ENCODE results near the gene MMP23B.
"Not testable (repeated sequence)": the region's sequence is repeated elsewhere in the genome, so short reads cannot be mapped to it uniquely, and the experiment has no call there.

MMP23B gene

DNA sequence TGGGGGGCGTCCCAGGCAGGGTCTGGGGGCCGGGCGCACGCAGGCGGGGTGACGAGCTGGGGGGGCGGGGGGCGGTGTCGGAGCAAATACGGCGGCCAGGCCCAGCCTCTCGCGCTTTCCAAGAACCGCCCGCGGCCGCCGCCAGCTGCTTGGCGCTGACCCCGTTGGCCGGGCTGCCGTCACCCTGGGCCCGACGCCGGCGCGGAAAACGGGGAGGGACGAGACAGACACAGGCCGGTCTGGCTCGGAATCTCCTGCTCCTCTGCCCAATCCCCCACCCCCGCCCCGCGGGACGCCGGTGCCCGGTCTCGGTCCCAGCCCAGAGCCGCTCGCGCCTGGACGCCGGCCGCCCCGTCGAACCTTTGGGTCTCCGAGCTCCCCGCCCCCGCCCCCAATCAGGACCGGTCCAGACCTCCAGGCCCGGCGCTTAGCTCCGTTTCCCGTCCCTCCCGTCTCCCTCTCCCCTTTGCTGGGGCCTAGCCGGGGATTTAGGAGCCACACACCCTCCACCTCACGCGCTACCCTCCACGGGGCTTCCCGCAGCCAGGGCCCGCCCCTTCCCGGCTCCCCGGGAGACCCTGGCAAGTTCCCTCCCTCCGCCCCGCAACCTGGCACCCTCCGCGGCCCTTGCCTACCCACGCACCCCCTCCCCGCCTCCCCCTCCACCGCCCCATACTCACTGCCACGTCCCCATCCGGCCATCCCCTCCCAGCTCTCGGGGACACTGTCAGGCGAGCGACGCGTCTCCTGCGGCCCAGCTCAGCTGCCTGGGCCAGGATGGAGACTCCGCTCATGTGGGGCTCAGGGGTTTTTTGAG lies 800 bp upstream of the MMP23B start:
- DNase-seq (ENCODE audit: low read depth) = no peak

DNA sequence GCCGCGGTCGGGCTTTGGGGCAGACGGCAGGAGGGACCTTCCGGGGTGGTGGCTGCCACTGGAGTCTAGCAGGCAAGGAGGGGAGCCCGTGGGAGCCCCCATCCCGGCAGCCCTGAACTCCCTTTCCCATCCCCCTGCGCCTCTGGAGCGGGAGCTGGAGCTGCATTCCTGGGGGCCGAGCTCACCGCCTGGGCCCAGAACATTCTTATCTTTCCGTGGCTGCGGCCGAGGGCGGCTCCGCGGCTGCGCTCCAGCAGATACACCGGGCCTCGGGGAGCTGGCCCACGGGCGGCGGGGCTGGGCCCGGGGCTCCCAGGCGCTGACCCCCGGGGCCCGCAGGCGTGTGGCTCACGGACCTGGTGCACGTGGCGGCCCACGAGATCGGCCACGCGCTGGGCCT lies 1.4 kb downstream of the MMP23B start:
- not testable (repeated sequence) for DNase-seq (ENCODE audit: low read depth)

DNA sequence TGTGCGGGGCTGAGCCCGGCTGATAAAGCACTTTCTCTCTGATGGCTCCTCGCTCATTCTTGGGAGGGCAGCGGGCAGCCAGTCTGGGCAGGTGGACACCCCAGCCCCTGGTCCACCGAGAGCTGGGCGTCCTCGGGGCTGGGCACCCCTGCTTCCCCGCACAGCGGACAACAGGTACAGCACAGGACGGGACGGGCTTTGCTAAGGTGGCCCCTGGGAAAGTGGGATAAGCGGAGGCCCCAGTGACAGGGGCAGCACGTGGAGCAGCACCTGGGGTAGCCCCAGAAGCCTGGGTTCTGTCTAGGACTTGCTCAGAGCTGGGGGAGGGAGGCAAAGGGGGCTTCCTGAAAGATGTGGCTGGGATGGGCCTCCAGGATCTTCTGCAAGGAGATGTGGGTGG lies 2.6 kb downstream of the MMP23B start:
- not testable (repeated sequence) for DNase-seq (ENCODE audit: low read depth)

DNA sequence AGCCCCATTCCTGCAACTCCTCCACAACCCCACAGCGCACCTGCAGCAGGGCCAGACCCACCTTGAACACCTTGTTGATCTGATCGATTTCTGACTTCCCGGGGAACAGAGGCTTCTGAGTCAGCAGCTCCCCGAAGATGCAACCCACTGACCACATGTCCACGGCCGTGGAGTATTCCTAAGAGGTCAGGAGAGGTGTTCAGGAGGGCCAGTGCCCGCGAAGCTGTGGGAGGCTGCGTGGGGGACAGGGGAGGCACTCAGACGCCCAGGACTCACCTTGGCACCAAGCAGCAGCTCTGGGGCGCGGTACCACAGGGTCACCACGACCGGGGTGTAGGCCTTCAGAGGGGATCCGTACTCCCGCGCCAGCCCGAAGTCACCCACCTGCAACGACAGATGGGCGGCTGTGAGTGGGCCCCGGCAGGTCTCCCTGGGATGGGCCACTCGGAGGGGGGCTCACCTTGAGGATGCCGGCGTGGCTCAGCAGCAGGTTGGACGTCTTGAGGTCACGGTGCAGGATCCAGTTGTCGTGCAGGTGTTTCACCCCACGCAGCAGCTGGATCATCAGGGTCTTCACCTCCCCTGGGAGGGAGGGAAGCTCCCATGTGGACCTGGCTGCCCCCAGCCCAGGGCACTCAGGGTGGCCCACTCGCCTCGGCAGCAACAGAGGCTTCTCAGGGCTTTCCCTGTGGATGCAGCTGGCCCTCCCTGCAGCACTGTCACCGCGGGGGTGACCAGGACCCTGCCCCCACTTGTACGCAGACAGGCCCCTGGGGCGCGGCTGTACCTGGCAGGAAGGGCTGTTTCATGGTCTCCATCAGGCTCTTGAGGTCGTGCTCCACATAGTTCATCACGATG lies 4.9 kb downstream of the MMP23B start:
- not testable (repeated sequence) for DNase-seq (ENCODE audit: low read depth)

DNA sequence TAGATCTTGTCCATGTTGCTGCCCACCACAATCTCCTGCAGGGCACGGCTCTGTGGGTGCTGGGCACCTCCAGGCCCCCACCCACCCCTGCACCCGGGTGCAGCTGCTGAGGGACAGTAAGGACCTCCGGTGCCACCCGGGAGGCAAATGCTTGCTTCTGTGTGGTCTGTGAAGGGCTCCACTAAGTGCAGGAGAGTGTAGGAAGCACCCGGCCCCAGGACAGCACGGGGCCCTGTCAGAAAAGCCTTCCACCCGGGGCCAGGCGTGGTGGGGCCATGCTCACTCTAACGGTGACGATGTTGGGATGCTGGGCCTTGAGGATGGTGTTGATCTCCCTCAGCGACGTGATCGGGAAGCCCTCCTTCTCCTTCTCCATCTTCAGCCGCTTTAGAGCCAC lies 5.5 kb downstream of the MMP23B start:
- DNase-seq (ENCODE audit: low read depth) = not testable (repeated sequence)

DNA sequence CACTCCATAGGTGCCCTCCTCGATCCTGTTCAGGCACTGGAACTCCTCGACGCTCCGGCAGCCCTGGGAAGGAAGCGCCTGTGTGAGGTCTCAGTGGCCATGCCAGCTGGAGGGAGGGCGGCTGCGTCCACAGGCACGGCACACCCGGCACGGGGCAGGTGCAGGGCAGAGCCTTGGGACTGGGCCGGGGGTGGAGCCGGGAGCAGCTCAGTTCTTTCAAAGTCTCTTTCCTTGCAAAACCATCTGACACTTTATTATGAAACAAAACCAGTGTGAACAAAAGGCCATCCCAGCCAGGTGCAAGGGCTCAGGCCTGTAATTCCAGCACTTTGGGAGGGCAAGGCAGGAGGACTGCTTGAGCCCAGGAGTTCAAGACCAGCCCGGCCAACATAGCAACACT lies 6.6 kb downstream of the MMP23B start:
- DNase-seq (ENCODE audit: low read depth) = not testable (repeated sequence)

DNA sequence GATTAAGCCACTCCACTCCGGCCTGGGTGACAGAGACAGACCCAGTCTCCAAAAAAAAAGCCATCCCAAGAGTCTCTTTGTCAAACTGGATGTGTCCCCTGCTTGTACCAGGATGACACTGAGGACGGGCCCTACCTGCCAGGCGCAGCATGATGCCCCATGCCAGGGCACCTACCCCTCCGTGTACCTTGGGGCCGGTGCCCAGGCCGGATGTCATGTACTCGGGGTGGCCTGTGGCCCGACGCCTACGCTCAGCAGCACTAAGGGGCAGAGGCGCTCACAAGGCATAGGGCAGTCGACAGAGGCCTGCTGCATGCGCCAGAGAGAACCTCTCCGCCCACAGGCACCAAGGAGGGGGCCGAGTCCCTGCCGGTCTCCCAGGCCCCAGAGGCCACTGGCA lies 7.4 kb downstream of the MMP23B start:
- DNase-seq (ENCODE audit: low read depth) = not testable (repeated sequence)

DNA sequence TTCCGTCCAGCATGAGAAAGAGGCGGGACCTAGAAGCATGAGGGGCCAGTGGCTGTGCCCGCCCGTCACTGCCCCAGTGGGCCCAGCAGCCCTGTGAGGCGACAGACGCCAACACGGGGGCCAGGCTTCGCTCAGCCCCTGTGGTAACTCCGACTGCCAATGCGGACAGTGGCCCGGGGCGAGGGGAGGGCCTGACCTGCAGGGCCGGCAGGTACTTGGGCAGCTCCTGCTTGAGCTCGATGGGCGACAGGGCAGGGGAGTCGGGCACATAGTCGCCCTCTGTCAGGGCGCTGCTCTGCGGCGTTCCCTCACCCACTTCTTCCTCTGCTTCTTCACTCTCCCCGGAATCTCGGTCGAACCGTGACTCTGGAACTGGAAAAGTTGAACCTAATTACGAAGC lies 8.1 kb downstream of the MMP23B start:
- DNase-seq (ENCODE audit: low read depth) = not testable (repeated sequence)

DNA sequence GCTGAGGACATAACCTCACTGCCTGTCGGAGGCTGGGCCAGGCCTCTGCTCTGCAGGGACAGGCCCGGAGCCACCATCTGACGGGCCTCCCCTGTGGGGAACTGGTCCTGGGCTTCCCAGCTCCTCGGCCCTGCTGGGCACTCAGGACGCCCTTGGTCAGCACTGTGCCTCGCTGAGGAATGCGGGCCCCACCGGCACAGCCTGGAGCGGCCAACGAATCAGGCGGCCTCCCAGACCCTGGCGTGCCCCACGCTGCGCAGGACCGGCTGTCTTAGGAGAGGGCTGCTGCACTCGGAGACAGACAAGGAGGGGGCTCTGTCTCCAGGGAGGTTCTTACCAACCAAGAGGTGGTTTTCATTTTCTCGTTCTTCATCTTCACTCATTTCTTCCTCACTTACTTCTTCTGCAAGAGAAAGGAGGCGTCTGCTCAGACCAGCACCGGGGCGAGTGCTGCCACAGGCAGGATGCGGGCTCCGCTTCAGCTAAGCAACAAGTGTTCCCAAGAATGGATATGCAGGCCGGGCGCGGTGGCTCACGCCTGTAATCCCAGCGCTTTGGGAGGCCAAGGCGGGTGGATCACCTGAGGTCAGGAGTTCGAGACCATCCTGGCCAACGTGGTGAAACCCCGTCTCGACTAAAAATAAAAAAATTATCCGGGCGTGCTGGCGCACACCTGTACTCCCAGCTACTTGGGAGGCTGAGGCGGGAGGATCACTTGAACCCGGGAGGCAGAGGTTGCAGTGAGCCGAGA lies 8.9 kb downstream of the MMP23B start:
- DNase-seq (ENCODE audit: low read depth) = not testable (repeated sequence)

DNA sequence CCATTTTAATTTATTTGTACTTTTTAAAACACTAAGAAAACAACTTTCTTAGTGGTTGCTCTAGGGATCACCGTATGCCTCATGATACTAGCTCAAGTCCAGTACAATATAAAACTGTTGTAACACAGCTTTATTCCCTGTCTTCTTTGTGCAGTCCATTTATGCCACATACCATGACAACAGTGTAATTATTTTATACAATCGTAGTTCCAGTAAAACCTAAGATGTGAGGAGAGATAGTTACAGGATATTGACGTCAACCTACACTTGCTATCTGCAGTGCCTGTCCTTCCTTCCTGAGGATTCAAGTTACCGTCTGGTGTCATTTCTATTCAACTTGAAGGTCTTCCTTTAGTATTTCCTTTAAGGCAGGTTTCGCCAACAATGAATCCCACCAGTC lies 14.4 kb downstream of the MMP23B start:
- not testable (repeated sequence) for DNase-seq (ENCODE audit: low read depth)

DNA sequence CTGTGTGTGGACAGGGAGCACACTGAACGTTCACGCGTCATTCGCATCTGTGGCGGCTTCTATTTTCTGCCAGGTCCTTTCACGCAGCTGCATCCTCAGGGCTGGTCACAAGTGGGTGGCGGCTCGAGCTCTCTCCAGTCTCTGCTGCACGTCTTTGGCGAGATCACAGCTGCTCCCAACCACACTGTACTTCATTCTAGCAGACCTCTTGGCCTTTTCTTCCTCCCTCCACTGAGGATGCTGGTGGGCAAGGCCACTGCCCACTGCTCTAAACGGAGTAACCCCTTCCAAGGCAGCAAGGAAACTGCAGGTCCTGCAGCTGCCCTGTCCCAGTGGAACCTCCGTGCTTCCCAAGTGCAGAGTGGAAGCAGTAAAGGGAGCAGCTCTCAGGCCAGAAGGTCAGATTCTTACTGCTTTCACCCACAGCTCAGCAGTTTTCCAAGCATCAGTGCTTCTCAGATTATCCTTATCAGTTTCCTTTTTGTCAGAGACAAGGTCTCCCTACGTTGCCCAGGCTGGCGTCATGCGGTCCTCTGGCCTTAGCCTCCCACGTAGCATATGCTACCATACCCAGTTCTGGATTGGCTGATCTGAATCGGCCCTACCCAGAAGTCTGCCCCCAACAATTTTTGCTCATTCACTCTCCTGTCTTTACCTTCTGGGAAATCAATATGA lies 15.7 kb downstream of the MMP23B start:
- DNase-seq (ENCODE audit: low read depth) = not testable (repeated sequence)

DNA sequence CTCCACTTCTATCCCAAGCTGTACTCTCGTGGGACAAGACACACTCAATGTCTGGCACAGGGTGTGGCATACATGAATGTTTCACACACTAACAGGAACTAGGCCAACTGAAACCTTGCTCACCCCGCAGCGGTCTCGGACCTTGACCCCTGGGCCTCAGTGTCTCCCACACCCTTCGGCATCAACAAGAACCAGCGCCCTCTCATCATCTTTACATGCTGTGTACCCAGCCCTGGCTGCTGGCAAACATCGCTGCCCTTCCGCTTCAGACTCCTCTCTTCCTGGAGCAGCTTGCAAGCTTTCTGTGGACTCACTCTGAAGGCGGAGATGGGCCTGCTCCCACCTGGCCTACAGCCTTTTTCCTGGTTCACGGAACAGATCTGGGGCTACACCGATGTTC lies 16.3 kb downstream of the MMP23B start:
- DNase-seq (ENCODE audit: low read depth) = not testable (repeated sequence)

DNA sequence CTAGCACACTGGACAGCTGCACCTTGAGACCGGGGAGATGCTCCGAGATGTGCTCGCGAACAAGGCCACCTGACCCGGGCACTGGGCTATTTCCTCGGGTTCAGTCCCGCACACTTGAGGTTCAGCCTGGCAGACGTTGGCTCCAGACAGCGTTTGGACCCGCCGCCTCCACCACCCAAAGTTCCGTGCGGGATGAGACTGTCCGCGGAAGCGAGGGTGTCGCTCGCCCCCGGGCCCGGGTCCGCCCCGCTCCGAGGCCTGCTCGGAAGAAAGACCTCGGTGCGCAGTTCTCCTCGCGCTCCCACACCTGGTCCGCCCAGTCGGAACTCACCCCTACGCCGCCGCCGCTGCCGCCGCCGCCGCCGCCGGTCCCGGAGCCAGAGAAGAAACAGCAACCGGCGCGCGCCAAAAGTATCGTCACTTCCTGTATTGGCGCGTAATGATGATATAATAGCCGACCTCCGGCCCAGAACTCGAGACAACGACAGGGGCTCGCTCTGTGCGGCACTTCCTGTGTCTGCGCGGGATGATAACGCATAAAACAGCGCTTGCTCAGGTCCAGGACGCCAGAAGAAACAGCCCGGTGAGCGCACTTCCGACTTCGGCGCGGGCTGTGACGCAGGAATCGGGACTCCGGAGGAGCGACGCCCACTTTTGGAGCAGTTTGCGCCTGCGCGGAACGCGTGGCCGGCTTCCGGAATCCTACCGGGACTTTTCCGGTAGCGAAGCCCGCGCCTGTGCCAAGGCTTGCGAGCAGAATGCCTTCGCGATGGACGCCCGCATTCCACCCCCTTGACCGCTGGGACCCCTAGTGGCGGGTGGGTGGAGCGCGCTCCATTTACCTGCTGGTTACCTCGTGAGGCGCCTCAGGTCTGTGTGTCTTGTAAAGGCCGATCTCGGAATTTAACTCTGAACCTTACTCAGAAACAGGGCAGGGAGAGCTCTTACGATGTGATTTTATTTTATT lies 26.9 kb downstream of the MMP23B start, which contains the start of gene CDK11B:
Gene CDK11B (minus strand): TSS at position 422 of the 967 bp plus-strand sequence. CDS start 1,519 bp downstream, outside the sequence.
- DNase-seq (ENCODE audit: low read depth) = peak; percentile 94

DNA sequence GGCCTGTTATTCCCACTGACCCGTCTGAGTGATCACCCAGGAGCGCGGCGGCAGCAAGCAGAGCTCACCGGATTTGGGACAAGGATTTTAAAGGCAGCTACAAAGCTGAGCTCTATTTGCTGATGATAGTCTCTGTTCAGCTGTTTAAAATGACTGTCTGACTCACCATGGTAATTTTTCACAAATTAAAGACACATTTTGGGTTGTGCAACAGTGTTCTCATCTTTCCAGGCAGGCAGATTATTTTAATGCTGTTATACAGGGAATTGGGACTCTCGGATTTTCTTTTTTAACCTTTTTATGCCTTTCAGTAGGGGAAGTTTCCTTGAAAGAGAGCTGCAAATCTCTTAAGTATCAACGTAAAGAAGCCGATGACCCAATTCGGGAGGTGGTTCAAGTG lies 30.4 kb downstream of the MMP23B start:
- DNase-seq (ENCODE audit: low read depth) = not testable (repeated sequence)

DNA sequence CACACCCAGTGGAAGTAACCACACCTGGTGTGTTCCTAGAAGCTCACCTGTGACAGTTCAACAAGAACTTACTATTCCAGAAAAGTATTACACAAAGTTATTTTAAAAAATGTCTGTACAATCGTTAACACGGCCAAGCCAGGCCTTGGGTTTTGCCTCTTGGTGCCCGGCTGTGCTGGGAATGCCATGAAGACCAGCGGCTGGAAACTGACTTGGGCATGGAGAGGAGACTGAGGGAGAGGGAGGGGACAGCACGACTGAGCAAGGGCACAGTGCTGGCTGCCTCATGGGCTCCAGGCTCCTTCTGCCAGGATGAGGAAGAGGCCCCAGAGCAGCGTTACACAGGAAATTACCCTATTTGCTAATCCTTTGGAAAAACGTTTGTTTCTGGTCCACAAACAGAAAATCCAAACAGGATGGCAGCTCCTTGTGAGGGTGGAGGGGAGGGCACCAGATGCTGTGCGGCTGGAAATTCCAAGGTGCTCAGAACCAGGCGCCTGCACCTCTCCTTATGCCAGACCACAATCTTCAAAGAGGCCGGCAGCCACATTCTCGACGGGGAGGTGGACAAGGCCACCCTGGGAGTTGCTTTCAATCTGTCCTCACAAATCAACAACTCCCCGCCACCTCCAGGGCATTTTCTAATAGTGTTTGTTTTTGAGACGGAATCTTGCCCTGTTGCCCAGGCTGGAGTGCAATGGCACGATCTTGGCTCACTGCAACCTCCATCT lies 31.0 kb downstream of the MMP23B start:
- not testable (repeated sequence) for DNase-seq (ENCODE audit: low read depth)

DNA sequence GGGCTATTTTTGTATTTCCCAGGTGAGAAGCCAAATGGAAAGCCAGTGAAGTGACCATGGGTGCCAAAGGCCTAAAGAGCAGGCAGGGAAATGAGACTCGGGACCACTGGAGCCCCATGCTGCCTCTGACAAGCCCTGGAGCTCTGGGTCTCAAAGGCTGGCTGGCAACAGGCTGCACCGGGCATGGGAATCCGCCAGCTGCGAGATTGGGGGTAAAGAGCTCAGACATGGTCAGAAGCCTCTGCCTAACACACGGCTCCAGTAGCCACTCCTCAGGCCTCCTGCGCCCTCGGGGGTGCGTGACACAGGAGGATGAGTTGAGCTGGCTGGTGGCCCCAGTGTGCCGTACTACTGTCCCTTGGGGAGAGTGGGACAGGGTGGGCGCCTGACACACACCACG lies 32.3 kb downstream of the MMP23B start:
- not testable (repeated sequence) for DNase-seq (ENCODE audit: low read depth)

DNA sequence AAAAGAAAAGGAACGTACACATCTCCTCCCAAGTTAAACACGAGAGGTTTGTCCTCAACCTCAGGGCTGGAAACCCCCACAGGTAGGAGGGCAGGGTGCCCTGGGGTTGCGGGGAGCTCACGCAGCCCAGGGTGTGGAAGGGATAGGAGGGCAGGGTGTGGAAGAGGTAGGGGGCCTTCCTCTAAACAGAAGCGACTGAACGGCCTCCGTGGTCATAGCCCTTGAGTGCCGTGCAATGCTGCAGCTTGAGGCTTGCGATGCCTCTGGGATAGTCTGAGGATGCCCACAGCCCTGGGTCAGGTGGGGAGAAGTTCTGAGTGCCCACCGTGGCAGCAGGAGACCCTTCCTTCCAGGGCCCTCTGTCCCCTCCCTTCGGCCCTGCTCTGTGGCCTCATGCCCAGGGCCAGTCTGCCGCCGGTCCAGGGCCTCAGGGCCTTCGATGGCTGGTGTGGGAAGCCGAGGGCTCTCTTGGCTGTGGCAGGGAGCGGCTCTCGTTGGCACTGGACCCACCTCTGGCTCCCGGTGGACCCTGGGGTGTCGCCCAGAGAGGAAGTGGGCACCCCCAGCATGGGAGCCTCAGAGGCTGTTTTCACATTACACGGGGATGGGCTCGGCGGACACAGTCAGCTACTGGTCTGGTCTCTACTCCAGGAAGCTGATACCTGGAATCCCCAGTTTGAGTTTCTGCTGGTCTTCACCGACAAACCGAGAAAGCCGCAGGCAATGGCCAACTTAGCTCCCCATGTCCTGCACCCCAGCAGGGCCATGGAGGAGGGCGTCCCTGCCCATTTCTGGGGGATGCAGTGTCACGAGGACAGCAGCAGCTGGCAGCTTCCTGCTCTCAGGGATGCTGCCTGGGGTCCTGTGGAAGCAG lies 33.2 kb downstream of the MMP23B start:
- no peak for DNase-seq (ENCODE audit: low read depth)

DNA sequence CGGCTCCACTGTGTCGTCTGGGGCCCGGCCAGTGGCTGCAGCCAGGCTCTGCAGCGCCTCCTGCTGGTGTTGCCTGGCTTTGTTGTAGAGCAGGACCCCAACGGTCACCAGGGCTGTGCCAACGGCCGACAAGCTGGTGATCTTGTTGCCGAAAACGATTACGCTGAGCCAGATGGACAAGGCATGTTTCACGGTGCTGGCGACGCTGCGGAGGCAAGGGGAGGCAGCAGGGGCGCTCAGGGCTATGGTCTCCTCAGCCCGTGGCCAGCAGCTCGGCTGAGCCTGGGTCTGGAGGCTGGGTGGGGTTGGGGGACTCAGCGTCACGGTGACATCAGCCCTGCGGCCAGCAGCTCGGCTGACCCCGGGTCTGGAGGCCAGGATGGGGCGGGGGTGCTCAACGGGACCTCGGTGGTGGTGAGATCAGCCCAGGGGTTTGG lies 33.9 kb downstream of the MMP23B start:
- no peak for DNase-seq (ENCODE audit: low read depth)

DNA sequence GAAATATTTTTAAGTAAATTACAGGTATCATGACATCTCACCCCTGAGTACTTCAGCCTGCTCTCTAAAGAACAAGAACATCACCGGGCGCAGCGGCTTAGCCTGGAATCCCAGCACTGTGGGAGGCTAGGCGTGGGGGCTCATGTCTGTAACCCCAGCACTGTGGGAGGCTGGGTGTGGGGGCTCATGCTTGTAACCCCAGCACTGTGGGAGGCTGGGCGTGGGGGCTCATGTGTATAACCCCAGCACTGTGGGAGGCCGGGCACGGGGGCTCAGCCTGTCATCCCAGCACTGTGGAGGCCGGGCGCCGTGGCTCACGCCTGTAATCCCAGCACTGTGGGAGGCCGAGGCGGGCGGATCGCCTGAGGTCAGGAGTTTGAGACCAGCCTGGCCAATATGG lies 34.6 kb downstream of the MMP23B start:
- no peak for DNase-seq (ENCODE audit: low read depth)
